ENCODE data around the gene SMAD3.

DNA sequence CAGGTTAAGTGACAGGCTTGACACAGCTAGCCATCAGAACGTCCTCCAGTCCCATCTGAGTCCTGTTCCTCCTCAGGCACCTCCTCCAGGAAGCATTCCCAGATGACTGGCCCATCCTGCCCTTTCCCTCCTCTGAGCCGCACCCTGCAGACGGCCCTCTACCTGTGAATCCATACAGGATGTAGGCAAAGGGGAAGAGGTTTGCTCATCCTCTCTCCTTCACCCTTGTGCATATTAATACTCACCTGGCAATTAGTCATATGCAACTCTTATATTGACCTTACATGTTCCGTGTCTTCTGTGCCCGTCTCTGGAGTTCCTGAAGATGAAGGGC, 61.9 kb downstream of the SMAD3 start:
- TF ChIP-seq SMC3 (IDR thresholded peaks at IDR 0.05; ENCODE audit: low read depth, low read length) (no peak), POLR2A (IDR thresholded peaks at IDR 0.05; ENCODE audit: low read depth, low read length) (no peak; the same call in 1 of the 2 replicates), BHLHE40 (IDR thresholded peaks at IDR 0.05; ENCODE audit: low read depth, low read length) (no peak), RFX5 (IDR thresholded peaks at IDR 0.05; ENCODE audit: low read depth, low read length) (no peak), MAZ (IDR thresholded peaks at IDR 0.05; ENCODE audit: borderline replicate concordance, low read depth, low read length) (no peak), RAD21 (IDR thresholded peaks at IDR 0.05; ENCODE audit: low read length) (no peak)
- TF ChIP-seq, protein P1, sequence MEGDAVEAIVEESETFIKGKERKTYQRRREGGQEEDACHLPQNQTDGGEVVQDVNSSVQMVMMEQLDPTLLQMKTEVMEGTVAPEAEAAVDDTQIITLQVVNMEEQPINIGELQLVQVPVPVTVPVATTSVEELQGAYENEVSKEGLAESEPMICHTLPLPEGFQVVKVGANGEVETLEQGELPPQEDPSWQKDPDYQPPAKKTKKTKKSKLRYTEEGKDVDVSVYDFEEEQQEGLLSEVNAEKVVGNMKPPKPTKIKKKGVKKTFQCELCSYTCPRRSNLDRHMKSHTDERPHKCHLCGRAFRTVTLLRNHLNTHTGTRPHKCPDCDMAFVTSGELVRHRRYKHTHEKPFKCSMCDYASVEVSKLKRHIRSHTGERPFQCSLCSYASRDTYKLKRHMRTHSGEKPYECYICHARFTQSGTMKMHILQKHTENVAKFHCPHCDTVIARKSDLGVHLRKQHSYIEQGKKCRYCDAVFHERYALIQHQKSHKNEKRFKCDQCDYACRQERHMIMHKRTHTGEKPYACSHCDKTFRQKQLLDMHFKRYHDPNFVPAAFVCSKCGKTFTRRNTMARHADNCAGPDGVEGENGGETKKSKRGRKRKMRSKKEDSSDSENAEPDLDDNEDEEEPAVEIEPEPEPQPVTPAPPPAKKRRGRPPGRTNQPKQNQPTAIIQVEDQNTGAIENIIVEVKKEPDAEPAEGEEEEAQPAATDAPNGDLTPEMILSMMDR (conservative IDR thresholded peaks at IDR 0.05; ENCODE audit: low read depth, low read length), result no peak
- TF ChIP-seq, protein P2, sequence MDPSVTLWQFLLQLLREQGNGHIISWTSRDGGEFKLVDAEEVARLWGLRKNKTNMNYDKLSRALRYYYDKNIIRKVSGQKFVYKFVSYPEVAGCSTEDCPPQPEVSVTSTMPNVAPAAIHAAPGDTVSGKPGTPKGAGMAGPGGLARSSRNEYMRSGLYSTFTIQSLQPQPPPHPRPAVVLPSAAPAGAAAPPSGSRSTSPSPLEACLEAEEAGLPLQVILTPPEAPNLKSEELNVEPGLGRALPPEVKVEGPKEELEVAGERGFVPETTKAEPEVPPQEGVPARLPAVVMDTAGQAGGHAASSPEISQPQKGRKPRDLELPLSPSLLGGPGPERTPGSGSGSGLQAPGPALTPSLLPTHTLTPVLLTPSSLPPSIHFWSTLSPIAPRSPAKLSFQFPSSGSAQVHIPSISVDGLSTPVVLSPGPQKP (IDR thresholded peaks at IDR 0.05; ENCODE audit: borderline replicate concordance, low read depth, low read length), result no peak
